Activated gamma-delta T cell treated with anti-CD3 and anti-CD28 coated beads, Interleukin-2, amount 50 U/mL, for 16 hours (primary cell): ENCODE results near the gene CCZ1B.
"Not testable (repeated sequence)": the region's sequence is repeated elsewhere in the genome, so short reads cannot be mapped to it uniquely, and the experiment has no call there.

ENCODE experiments used
- DNase-seq: peaks from one replicate; pipeline ENCODE4 v3.0.0-alpha.2; 2020; ENCODE audit warnings: low read depth

The CCZ1B gene

GRCh38 chr7:6826151-6826550, at the start of gene CCZ1B:
TSS of gene CCZ1B (minus strand) at chr7:6826275. CDS start at chr7:6826197, 78 bp downstream.
- DNase-seq, result peak; percentile 80

DNA sequence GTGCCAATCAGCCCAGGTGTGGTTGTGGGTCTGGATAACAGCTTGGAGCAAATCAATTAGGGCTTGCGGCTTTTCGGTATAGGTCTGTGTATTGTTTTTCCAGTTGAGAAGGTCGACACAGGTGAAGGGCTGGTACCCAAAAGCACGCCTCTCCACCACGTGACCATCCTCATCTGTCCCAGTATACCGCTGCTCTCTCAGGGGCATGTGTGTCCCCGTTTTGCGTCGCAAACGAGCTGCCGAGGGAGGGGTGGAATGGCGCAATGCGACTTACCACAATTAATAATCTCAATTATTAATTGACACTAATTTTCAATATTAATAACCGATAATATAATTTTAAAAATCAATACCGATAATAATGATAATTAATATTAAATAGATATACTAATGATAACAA, 48.9 kb upstream of the CCZ1B start:
- not testable (repeated sequence) for DNase-seq

DNA sequence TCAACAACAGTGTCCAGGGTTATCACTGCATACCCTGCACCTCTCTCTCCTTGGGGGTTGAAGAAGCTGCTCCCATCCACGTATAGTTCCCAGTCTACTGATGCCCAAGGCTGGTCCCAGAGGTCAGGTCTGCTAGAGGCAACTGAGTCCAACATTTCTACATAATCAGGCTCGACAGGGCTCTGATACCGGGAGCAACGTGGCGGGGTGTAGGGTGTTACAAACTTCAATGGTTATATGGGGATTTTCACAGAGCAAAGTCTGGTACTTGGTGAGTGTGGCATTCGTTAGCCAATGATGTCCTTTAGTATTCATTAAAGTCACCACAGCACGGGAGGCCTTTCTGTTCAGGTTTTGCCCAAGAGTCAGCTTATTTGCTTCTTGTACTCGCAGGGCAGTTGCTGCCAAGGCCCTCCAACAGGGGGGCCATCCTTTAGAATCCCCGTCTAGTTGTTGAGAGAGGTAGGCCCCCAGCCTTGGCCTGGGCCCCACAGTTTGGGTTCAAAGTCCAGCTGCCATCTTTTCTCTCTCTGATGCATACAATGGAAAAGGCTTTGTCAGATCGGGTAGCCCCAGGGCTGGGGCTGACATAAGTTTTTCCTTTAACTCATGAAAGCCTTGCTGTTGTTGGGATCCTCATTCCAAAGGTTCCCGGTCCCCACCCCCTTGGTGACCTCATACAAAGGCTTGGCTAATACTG, 46.3 kb upstream of the CCZ1B start:
- not testable (repeated sequence) for DNase-seq

DNA sequence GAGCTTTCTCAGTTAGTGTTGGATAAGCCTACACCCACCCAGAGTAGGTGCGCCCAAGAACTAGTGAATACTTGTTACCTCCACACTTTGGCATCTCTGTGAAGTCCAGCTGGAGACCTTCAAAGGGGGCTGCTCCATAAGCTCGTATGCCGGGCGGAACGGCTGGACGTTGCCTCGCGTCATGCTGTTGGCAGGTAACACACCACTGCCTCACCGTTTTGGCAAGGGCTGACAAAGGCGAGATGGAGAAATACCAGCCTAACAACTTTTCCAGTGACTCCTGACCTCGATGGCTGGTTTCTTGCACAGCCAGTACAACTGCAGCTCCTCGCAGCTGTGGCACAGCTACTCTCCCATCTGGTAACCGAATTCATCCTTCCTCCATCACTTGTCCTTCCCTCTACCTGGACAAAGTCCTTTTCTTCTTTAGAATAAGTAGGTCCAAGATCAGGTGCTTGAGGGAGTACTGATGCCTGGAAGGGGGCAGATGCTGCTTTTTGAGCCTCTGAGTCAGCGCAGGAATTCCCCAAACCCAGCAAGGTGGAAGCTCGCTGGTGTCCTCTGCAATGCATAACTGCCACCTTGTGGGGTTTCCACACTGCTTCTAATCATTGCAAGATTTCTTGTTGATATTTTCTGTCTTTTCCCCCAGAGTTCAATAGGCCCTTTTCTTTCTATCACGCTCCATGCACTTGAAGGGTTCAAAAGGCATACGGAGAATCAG, 45.5 kb upstream of the CCZ1B start:
- not testable (repeated sequence) for DNase-seq

GRCh38 chr7:6864751-6865150, 38.7 kb upstream of the CCZ1B start:
- DNase-seq, result not testable (repeated sequence)

DNA sequence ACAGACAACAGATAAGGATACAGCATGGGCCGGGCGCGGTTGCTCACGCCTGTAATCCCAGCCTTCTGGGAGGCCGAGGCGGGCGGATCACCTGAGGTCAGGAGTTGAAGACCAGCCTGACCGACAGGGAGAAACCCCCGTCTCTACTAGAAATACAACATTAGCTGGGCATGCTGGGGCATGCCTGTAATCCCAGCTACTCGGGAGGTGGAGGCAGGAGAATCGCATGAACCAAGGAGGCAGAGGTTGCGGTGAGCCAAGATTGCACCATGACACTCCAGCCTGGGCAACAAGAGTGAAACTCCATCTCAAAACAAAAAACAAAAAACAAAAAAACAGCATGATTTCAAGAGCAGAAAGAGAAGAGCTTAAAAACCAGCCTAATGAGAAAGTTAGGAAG, 38.1 kb upstream of the CCZ1B start:
- DNase-seq, result not testable (repeated sequence)

DNA sequence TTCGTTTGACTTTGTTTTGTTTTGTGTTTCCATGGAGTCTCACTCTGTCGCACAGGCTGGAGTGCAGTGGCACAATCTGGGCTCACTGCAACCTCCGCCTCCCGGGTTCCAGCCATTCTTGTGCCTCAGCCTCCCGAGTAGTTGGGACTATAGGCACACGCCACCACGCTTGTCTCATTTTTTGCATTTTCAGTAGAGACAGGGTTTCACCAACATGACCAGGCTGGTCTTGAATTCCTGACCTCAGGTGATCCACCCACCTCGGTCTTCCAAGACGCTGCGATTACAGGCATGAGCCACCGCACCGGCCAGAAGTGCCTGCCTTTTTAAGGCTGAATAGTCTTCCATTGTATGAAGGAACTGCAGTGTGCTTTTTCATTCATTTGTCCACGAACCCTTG, 36.8 kb upstream of the CCZ1B start:
- not testable (repeated sequence) for DNase-seq

DNA sequence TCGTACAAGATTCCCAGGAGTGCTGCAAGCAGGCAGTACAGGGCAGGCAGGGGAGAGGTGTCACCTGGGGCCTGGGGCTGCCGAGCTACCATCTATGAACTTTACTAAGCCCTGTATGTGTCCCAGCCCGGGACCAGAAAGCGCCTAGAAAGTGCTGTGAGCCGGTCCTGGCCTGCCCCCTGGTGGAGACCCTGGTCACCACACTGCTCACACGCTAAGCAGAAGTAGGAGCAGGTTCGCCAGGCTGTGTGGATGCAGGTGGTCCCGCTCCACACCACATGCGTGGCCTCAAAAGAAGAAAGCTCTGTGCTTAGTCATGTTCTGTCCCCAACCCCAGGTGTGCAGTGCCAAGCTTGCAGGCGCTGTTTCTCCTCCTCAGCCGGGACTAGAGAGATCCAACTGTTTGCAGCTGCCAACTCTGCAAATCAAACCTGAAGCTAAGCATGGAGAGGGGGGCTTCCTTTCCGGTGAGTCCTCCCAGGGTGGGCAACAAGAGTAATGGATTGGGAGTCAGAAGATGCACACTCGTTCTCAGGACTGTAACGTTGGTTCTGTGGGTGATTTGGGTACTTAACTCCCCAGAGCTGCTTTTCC, 31.7 kb upstream of the CCZ1B start:
- DNase-seq, result peak; percentile 60

- DNase-seq, result not testable (repeated sequence)
Observed at GRCh38 chr7:6855563-6856131, 29.6 kb upstream of the CCZ1B start.

- not testable (repeated sequence) for DNase-seq
Observed at GRCh38 chr7:6854747-6855562, 28.9 kb upstream of the CCZ1B start.

- DNase-seq, result not testable (repeated sequence)
Observed at GRCh38 chr7:6853681-6854080, 27.6 kb upstream of the CCZ1B start.

- DNase-seq, result not testable (repeated sequence)
Observed at GRCh38 chr7:6849127-6849526, 23.1 kb upstream of the CCZ1B start.

DNA sequence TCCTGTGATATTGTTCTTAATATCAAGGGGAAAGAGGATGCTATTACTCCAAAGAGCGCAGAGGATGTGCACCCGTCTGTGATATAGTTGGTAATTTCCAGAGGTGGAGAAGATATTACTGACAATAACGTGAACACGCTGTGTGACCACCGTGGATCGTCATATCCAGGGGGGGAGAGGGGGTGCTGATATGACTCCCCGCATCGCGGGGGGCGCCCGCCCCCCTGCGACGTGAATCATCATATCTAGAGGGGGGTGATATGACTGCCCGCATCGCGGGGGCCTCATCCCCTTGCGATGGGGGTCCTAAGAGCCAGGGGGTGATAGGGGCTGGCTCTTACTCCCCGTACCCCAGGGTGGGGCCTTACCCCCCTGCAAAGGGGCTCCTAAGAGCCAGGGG, 21.7 kb upstream of the CCZ1B start:
- DNase-seq, result not testable (repeated sequence)

- DNase-seq, result not testable (repeated sequence)
Observed at GRCh38 chr7:6845971-6846449, 19.9 kb upstream of the CCZ1B start.

GRCh38 chr7:6843654-6844053, 17.6 kb upstream of the CCZ1B start:
- DNase-seq, result not testable (repeated sequence)

DNA sequence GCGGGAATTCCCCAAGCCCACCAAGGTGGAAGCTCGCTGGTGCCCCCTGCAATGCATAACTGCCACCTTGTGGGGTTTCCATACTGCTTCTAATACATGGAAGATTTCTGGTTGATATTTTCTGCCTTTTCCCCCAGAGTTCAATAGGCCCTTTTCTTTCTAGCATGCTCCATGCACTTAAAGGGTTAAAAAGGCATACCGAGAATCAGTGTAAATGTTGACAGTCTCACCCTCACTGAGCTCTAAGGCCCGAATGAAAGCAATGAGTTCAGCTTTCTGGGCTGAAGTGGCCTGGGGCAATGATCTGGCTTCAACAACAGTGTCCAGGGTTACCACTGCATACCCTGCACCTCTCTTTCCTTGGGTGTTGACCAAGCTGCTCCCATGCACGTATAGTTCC, 17.0 kb upstream of the CCZ1B start:
- not testable (repeated sequence) for DNase-seq

DNA sequence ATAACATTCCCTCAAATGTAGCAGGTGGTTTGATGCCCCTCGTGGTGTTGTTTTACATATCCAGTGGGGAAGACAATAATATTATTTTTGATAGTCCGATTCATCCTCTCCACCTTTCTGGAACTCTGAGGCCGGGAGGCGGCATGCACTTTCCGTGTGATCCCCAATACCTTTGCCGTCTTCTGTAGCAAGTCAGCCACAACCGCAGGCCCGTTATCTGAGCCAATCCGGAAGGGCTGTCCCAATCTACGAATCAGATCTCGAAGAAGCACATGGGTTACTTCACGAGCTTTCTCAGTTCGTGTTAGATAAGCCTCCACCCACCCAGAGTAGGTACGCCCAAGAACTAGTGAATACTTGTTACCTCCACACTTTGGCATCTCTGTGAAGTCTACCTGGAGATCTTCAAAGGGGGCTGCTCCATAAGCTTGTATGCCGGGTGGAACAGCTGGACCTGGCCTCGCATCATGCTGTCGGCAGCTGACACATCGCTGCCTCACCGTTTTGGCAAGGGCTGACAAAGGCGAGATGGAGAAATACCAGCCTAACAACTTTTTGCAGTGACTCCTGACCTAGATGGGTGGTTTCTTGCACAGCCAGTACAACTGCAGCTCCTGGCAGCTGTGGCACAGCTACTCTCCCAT, 16.3 kb upstream of the CCZ1B start:
- DNase-seq, result not testable (repeated sequence)

DNA sequence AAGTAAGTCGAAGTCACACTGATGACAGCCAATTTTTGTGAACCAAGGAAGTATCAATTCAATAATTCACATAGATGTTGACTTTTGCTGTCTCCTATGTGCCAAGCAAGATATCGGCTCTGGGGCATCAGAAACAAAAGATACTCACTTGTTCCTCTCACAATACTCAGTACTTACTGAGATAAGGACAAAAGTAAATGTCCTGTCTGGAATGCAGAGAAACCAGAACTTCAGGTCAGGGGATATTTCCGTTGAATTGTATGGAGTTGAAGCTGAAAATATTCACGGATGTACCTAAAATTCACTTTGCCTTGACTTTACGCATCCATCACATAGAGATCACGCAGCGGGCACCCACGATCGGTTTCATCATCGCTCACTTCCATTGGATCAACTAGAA, 11.0 kb upstream of the CCZ1B start:
- not testable (repeated sequence) for DNase-seq

GRCh38 chr7:6835521-6835920, 9.4 kb upstream of the CCZ1B start:
- DNase-seq, result not testable (repeated sequence)

GRCh38 chr7:6833636-6834035, 7.6 kb upstream of the CCZ1B start:
- DNase-seq, result no peak
